Ovary (tissue), 9 donors: ENCODE measurements around the gene DNASE1L2. TPM values are rescaled to one million over a fixed set of nuclear protein-coding genes. Genes with fewer than 3 reads are reported as not detected.

Experiments used
- DNase-seq, 5 donors: peaks; one replicate each; pipeline ENCODE4 v3.0.0-alpha.2; 2019 to 2020
- H3K27ac ChIP-seq, 2 donors: fragments of 200-600 bp; one replicate each; pipeline versions ENCODE4 v1.5.1 to v1.8.0; 2019 to 2022
- H3K27me3 ChIP-seq: fragments of 200-600 bp; one replicate; pipeline ENCODE4 v1.8.0; 2022
- H3K36me3 ChIP-seq: fragments of 200-600 bp; sonication (generic); one replicate; pipeline ENCODE4 v1.5.1; 2019
- H3K4me1 ChIP-seq: one replicate; pipeline ENCODE4 v1.8.1; 2013; ENCODE audit warnings: mild to moderate bottlenecking, moderate library complexity; ENCODE audit not compliant: insufficient read depth
- H3K4me3 ChIP-seq: fragments of 200-600 bp; sonication (generic); one replicate; pipeline ENCODE4 v1.5.1; 2017
- H3K9me3 ChIP-seq, 2 donors: fragments of 200-600 bp in 1 of 2; sonication (generic) in 1 of 2; one replicate each; pipeline versions ENCODE4 v1.5.1 to v1.8.1; 2013 to 2019; ENCODE audit warnings: mild to moderate bottlenecking in 1 of 2, moderate library complexity in 1 of 2
- EP300 ChIP-seq: sonication (generic); formaldehyde crosslinking; IDR thresholded peaks from one replicate; pipeline ENCODE4 v1.6.1; 2017; ENCODE audit warnings: antibody characterized with exemption
- POLR2A ChIP-seq: fragments of 450-650 bp; IDR thresholded peaks from one replicate; pipeline ENCODE4 v1.6.1; 2017; ENCODE audit warnings: antibody characterized with exemption, mild to moderate bottlenecking, moderate library complexity
- WGBS, 3 donors: extraction: QIAGEN DNeasy Blood & Tissue Kit in 1 of 3; methylation state at CpG; one replicate each; pipeline versions ENCODE4 v1.1.5 to v1.1.7; 2013 to 2017; 5-methylcytosine and 5-hydroxymethylcytosine counted together
- intact Hi-C, 4 donors: fragments of 100-400 bp; cut with DNase I; formaldehyde crosslinking; loops; one replicate each; pipeline versions ENCODE4 v1.11.0 to v1.15.1; 2022 to 2023
- polyA plus RNA-seq, 2 donors: library from polyadenylated mRNA; stranded (reverse); fragments of 200-250 nt in 1 of 2; fragments of 350-450 nt in 1 of 2; fragmentation: Illumina TruSeq in 1 of 2; extraction: RNeasy Lipid Tissue Mini Kit (QIAGEN cat#74804) in 1 of 2; gene quantifications; one replicate each; pipeline ENCODE4 v1.2.3, GENCODE V29; 2013 to 2014
- total RNA-seq, 7 donors: library from RNA; depleted of rRNA in 2 of 7; stranded (reverse); fragments of >200 nt in 2 of 7; fragmentation: NEBNext Ultra II Directional in 3 of 7; extraction: Animal tissue kit (Norgen Biotek cat#: 25700) in 3 of 7; gene quantifications; one replicate each; pipeline versions ENCODE4 v1.1.0 to v1.2.4, GENCODE V29; 2016 to 2023
- TF ChIP-seq, protein P1 (sequence below), 3 donors: fragments of 450-650 bp in 2 of 3; fragments of 200-600 bp in 1 of 3; IDR thresholded peaks; one replicate each; pipeline versions ENCODE4 v1.5.1 to v1.8.0; 2016 to 2022; ENCODE audit warnings: antibody characterized with exemption in 3 of 3, mild to moderate bottlenecking in 1 of 3
- donor health status: DM: no; HTN: no; CAD: no; lungs with moderate emphysema.
- donor health status: DM: no; HTN: no; CAD: no.
- donor health status: Bipolar disorder and iron deficiency.
- donor health status: DM: yes; HTN: yes; CAD: no.
- donor health status: DM: no; HTN: no; CAD: no.
- donor health status: DM: yes; HTN: yes; CAD: no.

DNASE1L2 gene
- total and polyA plus RNA-seq, 9 donors, result 0.37 to 1.1 (median 0.73) TPM; not detected in 1

DNA sequence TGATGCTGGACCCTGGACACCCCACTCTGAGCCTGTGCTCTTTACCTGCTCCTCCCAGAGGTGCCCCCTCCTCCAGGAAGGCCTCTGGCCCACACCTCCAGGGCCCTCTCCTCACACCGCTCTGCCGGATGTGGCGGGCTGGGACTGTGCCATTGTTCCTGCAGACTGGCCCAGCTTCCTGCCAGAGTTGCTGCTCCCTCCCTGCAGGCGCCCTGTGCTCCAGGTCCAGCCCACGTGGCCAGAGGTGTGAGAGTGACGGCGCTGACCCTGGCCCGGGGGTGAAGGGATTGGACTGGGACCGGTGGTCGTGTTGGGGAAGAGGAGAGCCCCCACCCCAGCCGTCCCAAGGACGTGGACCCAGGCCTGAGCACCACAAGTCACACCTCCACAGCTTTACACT lies 7.2 kb upstream of the DNASE1L2 start:
- no peak overlapping the region for H3K4me3 ChIP-seq
- DNase-seq, result no peak
- no peaks in the 10 kb centered on the region for H3K36me3 ChIP-seq
- H3K27me3 ChIP-seq, result no peaks in the 10 kb centered on the region
- no peak overlapping the region for H3K27ac ChIP-seq
- TF ChIP-seq, protein P1, sequence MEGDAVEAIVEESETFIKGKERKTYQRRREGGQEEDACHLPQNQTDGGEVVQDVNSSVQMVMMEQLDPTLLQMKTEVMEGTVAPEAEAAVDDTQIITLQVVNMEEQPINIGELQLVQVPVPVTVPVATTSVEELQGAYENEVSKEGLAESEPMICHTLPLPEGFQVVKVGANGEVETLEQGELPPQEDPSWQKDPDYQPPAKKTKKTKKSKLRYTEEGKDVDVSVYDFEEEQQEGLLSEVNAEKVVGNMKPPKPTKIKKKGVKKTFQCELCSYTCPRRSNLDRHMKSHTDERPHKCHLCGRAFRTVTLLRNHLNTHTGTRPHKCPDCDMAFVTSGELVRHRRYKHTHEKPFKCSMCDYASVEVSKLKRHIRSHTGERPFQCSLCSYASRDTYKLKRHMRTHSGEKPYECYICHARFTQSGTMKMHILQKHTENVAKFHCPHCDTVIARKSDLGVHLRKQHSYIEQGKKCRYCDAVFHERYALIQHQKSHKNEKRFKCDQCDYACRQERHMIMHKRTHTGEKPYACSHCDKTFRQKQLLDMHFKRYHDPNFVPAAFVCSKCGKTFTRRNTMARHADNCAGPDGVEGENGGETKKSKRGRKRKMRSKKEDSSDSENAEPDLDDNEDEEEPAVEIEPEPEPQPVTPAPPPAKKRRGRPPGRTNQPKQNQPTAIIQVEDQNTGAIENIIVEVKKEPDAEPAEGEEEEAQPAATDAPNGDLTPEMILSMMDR (IDR thresholded peaks at IDR 0.05), result no peak
- TF ChIP-seq POLR2A, result no peak
- no peaks in the 10 kb centered on the region for H3K9me3 ChIP-seq
- intact Hi-C loops, result no loop called here
- peaks cover 4% of the 10 kb centered on the region for H3K4me1 ChIP-seq
- 79 to 85% (median 84%) methylated on average over 12 of the region's 12 CpGs for WGBS, 3 donors

DNA sequence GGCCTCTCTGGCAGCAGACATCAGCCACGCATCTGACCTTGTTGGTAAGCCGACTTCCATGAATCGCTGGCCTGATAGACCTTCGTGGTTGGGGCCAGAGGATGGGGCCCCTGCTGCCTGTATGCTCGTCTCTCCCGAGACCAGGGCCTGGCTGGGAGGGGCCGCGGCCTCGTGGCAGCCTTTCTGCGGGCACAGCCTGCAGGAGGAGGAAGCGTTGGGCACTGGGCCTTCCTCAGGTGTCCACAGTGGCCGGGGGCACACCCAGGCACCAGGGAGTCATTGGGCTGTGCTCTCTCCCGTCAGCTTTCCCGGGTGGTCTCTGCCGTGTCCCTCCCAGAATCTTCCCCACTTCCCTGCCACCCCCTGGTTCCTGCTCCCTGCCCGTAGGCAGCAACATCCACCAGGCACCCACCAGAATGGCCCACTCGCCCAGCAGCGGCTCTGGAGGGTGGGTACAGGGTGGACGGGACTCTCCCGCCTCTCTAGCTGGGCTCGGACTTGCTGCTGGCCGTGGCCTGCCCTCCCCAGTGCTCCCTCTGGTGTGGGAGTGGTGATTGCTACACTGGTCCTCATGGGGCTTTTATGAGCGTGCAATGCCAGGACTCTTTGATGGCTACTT lies 6.5 kb upstream of the DNASE1L2 start:
- 86 to 94% (median 88%) methylated on average over 21 to 23 of the region's 23 CpGs for WGBS, 3 donors
- DNase-seq, result no peak
- Histone ChIP-seq H3K4me1 (peaks cover 2% of the 10 kb centered on the region), H3K27me3 (no peaks in the 10 kb centered on the region), H3K36me3 (no peaks in the 10 kb centered on the region), H3K27ac (no peak overlapping the region), H3K9me3 (no peaks in the 10 kb centered on the region), H3K4me3 (no peak overlapping the region)
- intact Hi-C loops, result no loop called here
- TF ChIP-seq, protein P1 (IDR thresholded peaks at IDR 0.05), result no peak
- TF ChIP-seq POLR2A, result no peak
- no peak for TF ChIP-seq EP300

DNA sequence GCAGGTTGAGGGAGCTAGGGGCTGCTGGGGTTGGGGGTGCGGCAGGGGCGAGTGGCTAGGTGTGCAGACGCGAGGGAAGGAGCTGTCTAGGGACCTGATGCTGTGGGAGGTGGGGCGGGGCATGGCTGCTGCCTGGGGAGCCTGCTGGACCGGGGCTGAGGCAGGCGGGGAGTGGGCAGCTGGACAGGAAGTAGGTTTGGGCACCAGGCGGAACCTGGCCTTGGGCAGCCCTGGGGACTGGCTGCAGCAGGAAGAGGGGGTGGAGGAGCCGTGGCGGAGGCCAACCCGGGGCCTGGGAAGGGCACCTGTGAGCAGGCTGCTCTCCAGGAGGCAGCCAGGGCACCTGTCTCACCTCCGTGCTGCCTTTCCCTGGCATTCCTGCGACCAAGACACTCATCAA lies 5.9 kb upstream of the DNASE1L2 start:
- no peaks in the 10 kb centered on the region for H3K36me3 ChIP-seq
- WGBS, 3 donors, result 78 to 86% (median 82%) methylated on average over 13 of the region's 13 CpGs
- no peaks in the 10 kb centered on the region for H3K9me3 ChIP-seq
- H3K4me3 ChIP-seq, result no peak overlapping the region
- DNase-seq, result no peak
- intact Hi-C loops, result no loop called here
- no peaks in the 10 kb centered on the region for H3K4me1 ChIP-seq
- TF ChIP-seq EP300 (no peak), POLR2A (no peak)
- TF ChIP-seq, protein P1 (IDR thresholded peaks at IDR 0.05), result no peak
- H3K27ac ChIP-seq, result no peak overlapping the region
- no peaks in the 10 kb centered on the region for H3K27me3 ChIP-seq

DNA sequence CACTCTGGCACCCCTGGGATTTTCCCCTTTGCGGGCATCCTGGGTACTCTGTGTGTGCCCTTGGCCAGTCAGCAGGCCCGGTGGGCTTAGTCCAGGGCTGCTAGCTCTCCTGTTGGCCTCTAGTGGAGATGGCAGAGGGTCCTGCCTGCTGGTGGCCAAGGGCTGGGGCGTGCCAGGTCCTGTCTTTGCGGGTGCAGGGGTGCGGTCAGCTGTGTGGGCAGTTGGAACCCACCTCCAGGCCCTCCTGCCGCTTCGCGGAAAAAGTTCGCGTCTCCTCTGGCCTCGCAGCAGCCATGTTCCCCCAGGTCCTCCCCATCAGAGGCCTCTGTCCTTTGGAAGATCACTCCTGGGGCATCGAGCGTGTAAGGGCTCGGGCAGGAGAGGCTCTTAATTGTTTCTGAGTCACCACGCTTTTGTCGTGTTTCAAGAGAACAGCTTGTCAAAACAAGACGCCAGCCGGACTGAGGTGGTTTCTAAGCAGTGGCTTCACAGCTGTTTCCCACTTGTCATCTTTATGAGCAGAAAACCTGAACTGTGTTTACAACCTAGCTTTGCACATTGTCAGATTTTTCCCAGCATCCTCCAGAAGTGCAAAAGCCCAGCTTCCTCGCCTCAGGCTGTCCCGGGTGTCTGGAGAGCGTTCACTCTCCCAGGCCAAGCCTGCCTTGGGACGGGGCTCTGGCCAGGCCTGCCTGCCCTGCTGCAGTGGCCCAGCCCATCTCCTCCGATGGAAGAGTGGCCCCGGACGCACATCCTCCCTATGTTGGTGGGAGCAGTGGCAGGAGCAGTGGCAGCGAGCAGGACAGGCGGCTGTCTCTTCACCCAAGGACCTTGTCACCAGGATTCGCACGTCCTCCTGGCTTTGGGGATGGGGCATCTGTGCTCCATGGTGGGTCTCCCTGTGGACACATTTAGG lies 5.0 kb upstream of the DNASE1L2 start:
- WGBS, 3 donors, result 80 to 85% (median 84%) methylated on average over 29 of the region's 29 CpGs
- intact Hi-C loops, result no loop called here
- Histone ChIP-seq H3K4me1 (no peaks in the 10 kb centered on the region), H3K4me3 (no peak overlapping the region), H3K27ac (no peak overlapping the region), H3K27me3 (no peaks in the 10 kb centered on the region), H3K36me3 (no peaks in the 10 kb centered on the region), H3K9me3 (no peaks in the 10 kb centered on the region)
- DNase-seq, result no peak
- TF ChIP-seq POLR2A (no peak), EP300 (no peak)
- TF ChIP-seq, protein P1 (IDR thresholded peaks at IDR 0.05), result no peak
